Transverse colon (tissue), 4 donors: Measurements from ENCODE around the gene CAMTA1.

Source experiments
- POLR2A ChIP-seq: fragments of 450-650 bp; IDR thresholded peaks from one replicate; pipeline ENCODE4 v1.6.1; 2016; ENCODE audit warnings: antibody characterized with exemption, mild to moderate bottlenecking, moderate library complexity
- POLR2AphosphoS5 ChIP-seq, 3 donors: sonication (generic); formaldehyde crosslinking; IDR thresholded peaks; one replicate each; pipeline ENCODE4 v1.6.1; 2016; ENCODE audit warnings: antibody characterized with exemption in 3 of 3
- TF ChIP-seq, protein P1 (sequence below), 5 experiments: fragments of 200-600 bp in 3 of 5; fragments of 450-650 bp in 2 of 5; sonication (generic) in 3 of 5; IDR thresholded peaks; 1 replicate in 2 of 5; 2 replicates in 3 of 5; pipeline ENCODE4 v1.5.1; 2016 to 2017; ENCODE audit warnings: antibody characterized with exemption in 5 of 5, inconsistent platforms in 3 of 5, mild to moderate bottlenecking in 2 of 5, moderate library complexity in 1 of 5

DNA sequence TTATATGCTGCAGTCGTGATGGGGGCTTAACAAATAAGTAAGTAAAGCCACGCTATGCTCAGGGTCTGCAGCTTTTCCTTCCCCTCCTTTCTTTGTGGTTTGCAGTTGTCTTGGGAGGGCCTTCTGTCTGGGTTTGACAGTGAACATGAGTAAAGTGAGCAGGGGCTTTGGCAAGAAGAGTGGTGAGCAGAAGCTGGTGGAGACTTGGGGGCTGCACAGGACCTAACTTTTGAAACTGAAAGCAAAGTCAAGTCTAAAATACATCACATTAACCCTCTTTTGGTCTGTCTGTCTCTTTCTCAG lies 617.2 kb downstream of the CAMTA1 start:
- TF ChIP-seq, protein P1, sequence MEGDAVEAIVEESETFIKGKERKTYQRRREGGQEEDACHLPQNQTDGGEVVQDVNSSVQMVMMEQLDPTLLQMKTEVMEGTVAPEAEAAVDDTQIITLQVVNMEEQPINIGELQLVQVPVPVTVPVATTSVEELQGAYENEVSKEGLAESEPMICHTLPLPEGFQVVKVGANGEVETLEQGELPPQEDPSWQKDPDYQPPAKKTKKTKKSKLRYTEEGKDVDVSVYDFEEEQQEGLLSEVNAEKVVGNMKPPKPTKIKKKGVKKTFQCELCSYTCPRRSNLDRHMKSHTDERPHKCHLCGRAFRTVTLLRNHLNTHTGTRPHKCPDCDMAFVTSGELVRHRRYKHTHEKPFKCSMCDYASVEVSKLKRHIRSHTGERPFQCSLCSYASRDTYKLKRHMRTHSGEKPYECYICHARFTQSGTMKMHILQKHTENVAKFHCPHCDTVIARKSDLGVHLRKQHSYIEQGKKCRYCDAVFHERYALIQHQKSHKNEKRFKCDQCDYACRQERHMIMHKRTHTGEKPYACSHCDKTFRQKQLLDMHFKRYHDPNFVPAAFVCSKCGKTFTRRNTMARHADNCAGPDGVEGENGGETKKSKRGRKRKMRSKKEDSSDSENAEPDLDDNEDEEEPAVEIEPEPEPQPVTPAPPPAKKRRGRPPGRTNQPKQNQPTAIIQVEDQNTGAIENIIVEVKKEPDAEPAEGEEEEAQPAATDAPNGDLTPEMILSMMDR (IDR thresholded peaks at IDR 0.05): no peak
- TF ChIP-seq POLR2A (no peak), POLR2AphosphoS5 (IDR thresholded peaks at IDR 0.05) (no peak)
